CD14-positive monocyte (primary cell): Measurements from ENCODE around the gene KRT82. TPM values are rescaled to one million over a fixed set of nuclear protein-coding genes. Genes with fewer than 3 reads are reported as not detected.

Experiments used
- DNase-seq, 3 donors: peaks; one replicate each; pipeline ENCODE4 v3.0.0-alpha.2; 2011 to 2022
- H2AFZ ChIP-seq: 2 replicates; pipeline ENCODE4 v1.6.0; 2012; ENCODE audit warnings: mild to moderate bottlenecking, low read depth, low read length, inconsistent platforms; ENCODE audit not compliant: insufficient read depth, poor library complexity, severe bottlenecking
- H3K27ac ChIP-seq, 2 donors: 1 replicate in 1 of 2; 2 replicates in 1 of 2; pipeline ENCODE4 v1.5.1; 2012 to 2013; ENCODE audit warnings: low read length in 2 of 2, control low read depth in 1 of 2, inconsistent platforms in 1 of 2, low read depth in 1 of 2, mild to moderate bottlenecking in 1 of 2
- H3K27me3 ChIP-seq, 2 donors: one replicate each; pipeline versions ENCODE4 v1.6.0 to v1.6.1; 2011 to 2013; ENCODE audit warnings: low read length in 2 of 2; ENCODE audit not compliant: control insufficient read depth in 2 of 2, insufficient read depth in 2 of 2
- H3K36me3 ChIP-seq, 2 donors: replicated peaks in 1 of 2; 1 replicate in 1 of 2; 2 replicates in 1 of 2; pipeline versions ENCODE4 v1.5.1 to v1.6.1; 2012 to 2013; ENCODE audit warnings: low read length in 2 of 2, control low read depth in 1 of 2, inconsistent platforms in 1 of 2, mild to moderate bottlenecking in 1 of 2; ENCODE audit not compliant: insufficient read depth in 2 of 2, control insufficient read depth in 1 of 2
- H3K4me1 ChIP-seq, 2 donors: 1 replicate in 1 of 2; 2 replicates in 1 of 2; pipeline versions ENCODE4 v1.5.1 to v1.6.1; 2012 to 2013; ENCODE audit warnings: low read length in 2 of 2, control low read depth in 1 of 2, inconsistent platforms in 1 of 2, mild to moderate bottlenecking in 1 of 2, moderate library complexity in 1 of 2; ENCODE audit not compliant: insufficient read depth in 2 of 2, control insufficient read depth in 1 of 2
- H3K4me2 ChIP-seq: replicated peaks from 2 replicates; pipeline ENCODE3; 2012; ENCODE audit warnings: low read length, moderate library complexity, mild to moderate bottlenecking; ENCODE audit not compliant: poor library complexity, severe bottlenecking; ENCODE audit errors: extremely low read depth
- H3K4me3 ChIP-seq, 3 experiments: fragments of 200-600 bp in 1 of 3; sonication (generic) in 1 of 3; replicated peaks in 1 of 3; 1 replicate in 2 of 3; 2 replicates in 1 of 3; pipeline ENCODE4 v1.5.1; 2011 to 2013; ENCODE audit warnings: low read length in 3 of 3, mild to moderate bottlenecking in 3 of 3, control low read depth in 2 of 3, low read depth in 2 of 3, inconsistent platforms in 1 of 3, moderate library complexity in 1 of 3
- H3K79me2 ChIP-seq: 2 replicates; pipeline ENCODE4 v1.6.0; 2012; ENCODE audit warnings: mild to moderate bottlenecking, control low read depth, inconsistent platforms, low read length, moderate library complexity; ENCODE audit not compliant: insufficient read depth
- H3K9ac ChIP-seq: 2 replicates; pipeline ENCODE4 v1.6.0; 2017; ENCODE audit warnings: low read length, mild to moderate bottlenecking; ENCODE audit not compliant: insufficient read depth, poor library complexity, severe bottlenecking
- H3K9me3 ChIP-seq, 2 donors: replicated peaks in 1 of 2; 1 replicate in 1 of 2; 2 replicates in 1 of 2; pipeline versions ENCODE4 v1.5.1 to v1.6.1; 2012 to 2013; ENCODE audit warnings: low read length in 2 of 2, control low read depth in 1 of 2; ENCODE audit not compliant: control insufficient read depth in 1 of 2, insufficient read depth in 1 of 2
- H4K20me1 ChIP-seq: 2 replicates; pipeline ENCODE4 v1.6.0; 2012; ENCODE audit warnings: mild to moderate bottlenecking, low read length, control low read depth, moderate library complexity; ENCODE audit not compliant: insufficient read depth
- H3K27ac Mint-ChIP-seq, 7 donors: one replicate each; pipeline ENCODE4 v1.8.0; 2020; ENCODE audit warnings: mild to moderate bottlenecking in 7 of 7, mixed read lengths in 7 of 7, moderate library complexity in 6 of 7, inconsistent platforms in 2 of 7
- H3K27me3 Mint-ChIP-seq, 3 donors: one replicate each; pipeline ENCODE4 v1.8.0; 2021 to 2022; ENCODE audit warnings: low read depth in 3 of 3, mild to moderate bottlenecking in 3 of 3, mixed read lengths in 3 of 3, moderate library complexity in 3 of 3, inconsistent platforms in 1 of 3
- H3K36me3 Mint-ChIP-seq, 2 donors: one replicate each; pipeline ENCODE4 v1.8.0; 2020; ENCODE audit warnings: mixed read lengths in 2 of 2, inconsistent platforms in 1 of 2, mild to moderate bottlenecking in 1 of 2
- H3K4me1 Mint-ChIP-seq: one replicate; pipeline ENCODE4 v1.8.0; 2020; ENCODE audit warnings: mild to moderate bottlenecking, mixed read lengths
- H3K4me3 Mint-ChIP-seq, 2 donors: one replicate each; pipeline ENCODE4 v1.8.0; 2020; ENCODE audit warnings: mild to moderate bottlenecking in 2 of 2, mixed read lengths in 2 of 2, moderate library complexity in 1 of 2
- H3K9me3 Mint-ChIP-seq, 7 donors: one replicate each; pipeline ENCODE4 v1.8.0; 2020 to 2022; ENCODE audit warnings: mixed read lengths in 7 of 7, mild to moderate bottlenecking in 6 of 7, moderate library complexity in 6 of 7, inconsistent platforms in 2 of 7
- CTCF ChIP-seq: fragments of 200-600 bp; IDR thresholded peaks from one replicate; pipeline ENCODE4 v1.8.0; 2022; ENCODE audit warnings: antibody characterized with exemption, mild to moderate bottlenecking
- WGBS: methylation state at CpG from one replicate; pipeline ENCODE4 v1.1.5; 2013; ENCODE audit warnings: missing lambda C conversion rate; ENCODE audit not compliant: insufficient coverage; 5-methylcytosine and 5-hydroxymethylcytosine counted together
- intact Hi-C, 2 donors: fragments of 100-400 bp; cut with micrococcal nuclease; formaldehyde crosslinking; loops; one replicate each; pipeline versions ENCODE4 v1.15.0 to v1.15.1; 2023
- polyA plus RNA-seq, 3 donors: library from polyadenylated mRNA; depleted of rRNA in 1 of 3; unstranded in 2 of 3; stranded (reverse) in 1 of 3; fragments of 300-500 nt in 2 of 3; fragments of >200 nt in 1 of 3; fragmentation: Illumina TruSeq in 2 of 3; gene quantifications; 1 replicate in 2 of 3; 2 replicates in 1 of 3; pipeline ENCODE4 v1.2.3, GENCODE V29; 2012 to 2021

Gene KRT82
- polyA plus RNA-seq, 3 donors = not detected

- intact Hi-C loops = loop anchor here (5.0 kb wide), 2 partner anchors 506 to 611 kb away; no protein-coding TSS in a partner anchor
Observed at GRCh38 chr12:52370926-52371608, 35.1 kb downstream of the KRT82 start.

GRCh38 chr12:52369809-52370208 lies 36.3 kb downstream of the KRT82 start:
- Histone ChIP-seq H3K9ac (no peak overlapping the region), H4K20me1 (no peaks in the 10 kb centered on the region), H3K4me3 (no peak overlapping the region), H3K27ac (no peak overlapping the region), H3K27me3 (no peaks in the 10 kb centered on the region), H3K36me3 (no peaks in the 10 kb centered on the region), H3K4me2 (no peak overlapping the region), H3K9me3 (no peaks in the 10 kb centered on the region), H3K4me1 (no peaks in the 10 kb centered on the region), H2AFZ (no peak overlapping the region), H3K79me2 (no peaks in the 10 kb centered on the region)
- H3K27me3 Mint-ChIP-seq = peaks cover 8 to 15% (median 9%) of the 10 kb centered on the region in 3 donors
- H3K27ac Mint-ChIP-seq = no peak overlapping the region
- H3K4me3 Mint-ChIP-seq = no peak overlapping the region
- H3K9me3 Mint-ChIP-seq = peaks cover 0 to 4% (median 2%) of the 10 kb centered on the region in 7 donors
- 92% methylated on average over 6 of the region's 6 CpGs for WGBS
- TF ChIP-seq CTCF = no peak
- H3K4me1 Mint-ChIP-seq = no peaks in the 10 kb centered on the region
- no peaks in the 10 kb centered on the region for H3K36me3 Mint-ChIP-seq
- intact Hi-C loops = loop anchor here (5.0 kb wide), 2 partner anchors 507 to 612 kb away; no protein-coding TSS in a partner anchor
- DNase-seq = no peak

More at GRCh38 chr12:52370926-52371608, 35.1 kb downstream of the KRT82 start:
- H3K4me3 ChIP-seq = no peak overlapping the region
- Mint-ChIP-seq H3K9me3 (peaks cover 0 to 4% (median 2%) of the 10 kb centered on the region in 7 donors), H3K4me1 (no peaks in the 10 kb centered on the region), H3K4me3 (no peak overlapping the region), H3K36me3 (no peaks in the 10 kb centered on the region), H3K27me3 (peaks cover 8 to 15% (median 11%) of the 10 kb centered on the region in 3 donors), H3K27ac (no peak overlapping the region)
- no peak overlapping the region for H3K27ac ChIP-seq
- TF ChIP-seq CTCF = no peak
- no peaks in the 10 kb centered on the region for H3K27me3 ChIP-seq
- no peaks in the 10 kb centered on the region for H3K79me2 ChIP-seq
- no peaks in the 10 kb centered on the region for H3K36me3 ChIP-seq
- WGBS = 95% methylated on average over 10 of the region's 12 CpGs
- H3K9me3 ChIP-seq = no peaks in the 10 kb centered on the region
- no peaks in the 10 kb centered on the region for H4K20me1 ChIP-seq
- no peak overlapping the region for H3K4me2 ChIP-seq
- DNase-seq = no peak
- no peak overlapping the region for H3K9ac ChIP-seq
- H3K4me1 ChIP-seq = no peaks in the 10 kb centered on the region
- H2AFZ ChIP-seq = no peak overlapping the region
